ENCODE data around the gene LAMA3. TPM values are rescaled to one million over a fixed set of nuclear protein-coding genes. Genes with fewer than 3 reads are reported as not detected.

Gene LAMA3
- total RNA-seq, 1 donor from 2014 or later, result 1.9 TPM

GRCh38 chr18:23825978-23826405, 136.7 kb downstream of the LAMA3 start:
- Mint-ChIP-seq H3K4me3 (ENCODE audit: unreplicated experiment) (peak overlapping the region; percentile 20), H3K27me3 (ENCODE audit: low read depth) (no peaks in the 10 kb centered on the region), H3K9me3 (ENCODE audit: low read depth) (no peaks in the 10 kb centered on the region), H3K4me1 (ENCODE audit: low read depth) (peaks cover 43% of the 10 kb centered on the region), H3K27ac (ENCODE audit: unreplicated experiment) (peak overlapping the region; percentile 88), H3K36me3 (ENCODE audit: low read depth) (no peaks in the 10 kb centered on the region)
- no peak for TF ChIP-seq CTCF (IDR thresholded peaks at IDR 0.05)
- no peak for DNase-seq (ENCODE audit: low spot score)

- H3K27ac Mint-ChIP-seq (ENCODE audit: unreplicated experiment), result peak overlapping the region; percentile 88
- DNase-seq (ENCODE audit: low spot score), result no peak
- no peaks in the 10 kb centered on the region for H3K36me3 Mint-ChIP-seq (ENCODE audit: low read depth)
- no peak overlapping the region for H3K4me3 Mint-ChIP-seq (ENCODE audit: unreplicated experiment)
- no peaks in the 10 kb centered on the region for H3K27me3 Mint-ChIP-seq (ENCODE audit: low read depth)
- H3K9me3 Mint-ChIP-seq (ENCODE audit: low read depth), result no peaks in the 10 kb centered on the region
- peaks cover 43% of the 10 kb centered on the region for H3K4me1 Mint-ChIP-seq (ENCODE audit: low read depth)
- no peak for TF ChIP-seq CTCF (IDR thresholded peaks at IDR 0.05)
Observed at GRCh38 chr18:23826850-23827620, 137.8 kb downstream of the LAMA3 start.

- no peak for TF ChIP-seq CTCF (IDR thresholded peaks at IDR 0.05)
- H3K27me3 Mint-ChIP-seq (ENCODE audit: low read depth), result no peaks in the 10 kb centered on the region
- no peak overlapping the region for H3K27ac Mint-ChIP-seq (ENCODE audit: unreplicated experiment)
Observed at GRCh38 chr18:23827681-23828080, 138.4 kb downstream of the LAMA3 start.

GRCh38 chr18:23828426-23828825, 139.2 kb downstream of the LAMA3 start:
- no peak for TF ChIP-seq CTCF (IDR thresholded peaks at IDR 0.05)
- Mint-ChIP-seq H3K9me3 (ENCODE audit: low read depth) (no peaks in the 10 kb centered on the region), H3K4me1 (ENCODE audit: low read depth) (peaks cover 37% of the 10 kb centered on the region), H3K36me3 (ENCODE audit: low read depth) (no peaks in the 10 kb centered on the region), H3K27ac (ENCODE audit: unreplicated experiment) (no peak overlapping the region), H3K4me3 (ENCODE audit: unreplicated experiment) (no peak overlapping the region), H3K27me3 (ENCODE audit: low read depth) (no peaks in the 10 kb centered on the region)
- no peak for DNase-seq (ENCODE audit: low spot score)

More at GRCh38 chr18:23827681-23828080, 138.4 kb downstream of the LAMA3 start:
- Mint-ChIP-seq H3K9me3 (ENCODE audit: low read depth) (no peaks in the 10 kb centered on the region), H3K4me1 (ENCODE audit: low read depth) (peaks cover 39% of the 10 kb centered on the region), H3K4me3 (ENCODE audit: unreplicated experiment) (no peak overlapping the region), H3K36me3 (ENCODE audit: low read depth) (no peaks in the 10 kb centered on the region)
- DNase-seq (ENCODE audit: low spot score), result no peak

- Mint-ChIP-seq H3K9me3 (ENCODE audit: low read depth) (no peaks in the 10 kb centered on the region), H3K4me3 (ENCODE audit: unreplicated experiment) (no peak overlapping the region), H3K27ac (ENCODE audit: unreplicated experiment) (no peak overlapping the region), H3K27me3 (ENCODE audit: low read depth) (no peaks in the 10 kb centered on the region), H3K4me1 (ENCODE audit: low read depth) (peaks cover 13% of the 10 kb centered on the region), H3K36me3 (ENCODE audit: low read depth) (no peaks in the 10 kb centered on the region)
- no peak for TF ChIP-seq CTCF (IDR thresholded peaks at IDR 0.05)
- no peak for DNase-seq (ENCODE audit: low spot score)
Observed at GRCh38 chr18:23832911-23833310, 143.7 kb downstream of the LAMA3 start.

All from chondrocyte (in vitro differentiated cells).